GM19240 (cell line): ENCODE measurements around the gene TPK1.
"Not testable (repeated sequence)": the region's sequence is repeated elsewhere in the genome, so short reads cannot be mapped to it uniquely, and the experiment has no call there.

Experiments used
- DNase-seq: peaks from one replicate; pipeline ENCODE4 v3.0.0; 2011; ENCODE audit warnings: low spot score; ENCODE audit not compliant: insufficient read length

The TPK1 gene

GRCh38 chr7:144641389-144642044, 194.3 kb downstream of the TPK1 start:
- DNase-seq: no peak

- DNase-seq: no peak
Measured at GRCh38 chr7:144632724-144633123, 203.1 kb downstream of the TPK1 start.

GRCh38 chr7:144629598-144629997, 206.3 kb downstream of the TPK1 start:
- no peak for DNase-seq

GRCh38 chr7:144629011-144629410, 206.8 kb downstream of the TPK1 start:
- DNase-seq: no peak

- no peak for DNase-seq
Measured at GRCh38 chr7:144628176-144628575, 207.7 kb downstream of the TPK1 start.

- DNase-seq: no peak
Measured at GRCh38 chr7:144622745-144623144, 213.1 kb downstream of the TPK1 start.

- no peak for DNase-seq
Measured at GRCh38 chr7:144606261-144606660, 229.6 kb downstream of the TPK1 start.

- no peak for DNase-seq
Measured at GRCh38 chr7:144596953-144597352, 238.9 kb downstream of the TPK1 start.

- DNase-seq: no peak
Measured at GRCh38 chr7:144594580-144594979, 241.3 kb downstream of the TPK1 start.

GRCh38 chr7:144588559-144589051, 247.2 kb downstream of the TPK1 start:
- DNase-seq: no peak

- no peak for DNase-seq
Measured at GRCh38 chr7:144587701-144588100, 248.2 kb downstream of the TPK1 start.

- no peak for DNase-seq
Measured at GRCh38 chr7:144584726-144585125, 251.1 kb downstream of the TPK1 start.

- DNase-seq: no peak
Measured at GRCh38 chr7:144579687-144580086, 256.2 kb downstream of the TPK1 start.

- DNase-seq: no peak
Measured at GRCh38 chr7:144575456-144575855, 260.4 kb downstream of the TPK1 start.

- not testable (repeated sequence) for DNase-seq
Measured at GRCh38 chr7:144574753-144575152, 261.1 kb downstream of the TPK1 start.

GRCh38 chr7:144568233-144568632, 267.6 kb downstream of the TPK1 start:
- DNase-seq: no peak

GRCh38 chr7:144565586-144565985, 270.3 kb downstream of the TPK1 start:
- DNase-seq: no peak

- no peak for DNase-seq
Measured at GRCh38 chr7:144549861-144550260, 286.0 kb downstream of the TPK1 start.

GRCh38 chr7:144548556-144548955, 287.3 kb downstream of the TPK1 start:
- DNase-seq: no peak

GRCh38 chr7:144547888-144548287, 288.0 kb downstream of the TPK1 start:
- DNase-seq: no peak

GRCh38 chr7:144546782-144547181, 289.1 kb downstream of the TPK1 start:
- no peak for DNase-seq

- no peak for DNase-seq
Measured at GRCh38 chr7:144545330-144545729, 290.5 kb downstream of the TPK1 start.

GRCh38 chr7:144534655-144535395, 301.0 kb downstream of the TPK1 start:
- no peak for DNase-seq
